ENCODE results near the gene GTF2H4. TPM values are rescaled to one million over a fixed set of nuclear protein-coding genes. Genes with fewer than 3 reads are reported as not detected.

Gene GTF2H4
- total RNA-seq, 2 experiments from 2014 or later: 30.5 to 48.7 TPM

DNA sequence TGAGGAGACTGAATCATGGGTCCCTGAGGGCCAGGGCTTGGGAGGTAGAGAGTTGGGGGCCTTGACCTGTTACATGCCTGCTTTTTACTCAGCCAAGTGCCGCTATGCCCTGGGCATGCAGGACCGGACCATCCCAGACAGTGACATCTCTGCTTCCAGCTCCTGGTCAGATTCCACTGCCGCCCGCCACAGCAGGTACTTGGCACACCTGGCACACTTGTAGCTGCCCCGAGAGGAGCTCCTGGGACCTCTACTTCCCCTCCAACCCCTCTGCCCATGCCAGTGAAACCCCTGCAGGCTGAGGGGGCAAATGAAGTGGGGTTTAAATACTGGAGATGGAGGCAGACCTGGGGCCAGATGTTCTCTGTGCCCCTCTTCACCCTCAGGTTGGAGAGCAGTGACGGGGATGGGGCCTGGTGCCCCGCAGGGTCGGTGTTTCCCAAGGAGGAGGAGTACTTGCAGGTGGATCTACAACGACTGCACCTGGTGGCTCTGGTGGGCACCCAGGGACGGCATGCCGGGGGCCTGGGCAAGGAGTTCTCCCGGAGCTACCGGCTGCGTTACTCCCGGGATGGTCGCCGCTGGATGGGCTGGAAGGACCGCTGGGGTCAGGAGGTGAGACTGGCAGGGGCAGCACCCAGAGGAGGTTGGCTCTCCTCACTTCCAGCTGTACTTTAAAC, 19.1 kb upstream of the GTF2H4 start:
- Histone ChIP-seq H4K20me1 (ENCODE audit: insufficient read depth, low read length) (no peaks in the 10 kb centered on the region), H3K4me1 (ENCODE audit: insufficient read depth, low read length, poor library complexity, severe bottlenecking) (peaks cover 28% of the 10 kb centered on the region), H3K4me3 (ENCODE audit: low read depth, low read length, poor library complexity, severe bottlenecking) (no peak overlapping the region), H3K36me3 (ENCODE audit: insufficient read depth, low read length) (0 out of 2 replicates have a peak, but pooled peaks cover 3% of the 10 kb centered on the region), H3K27ac (ENCODE audit: low read depth, low read length, poor library complexity, severe bottlenecking) (no peak overlapping the region), H3K4me2 (ENCODE audit: low read length) (no peak overlapping the region), H3K79me2 (ENCODE audit: insufficient read depth, low read depth, low read length) (no peaks in the 10 kb centered on the region), H2AFZ (ENCODE audit: low read length) (no peak overlapping the region), H3K9me3 (ENCODE audit: low read length) (no peaks in the 10 kb centered on the region), H3K9me2 (ENCODE audit: insufficient read depth, low read length) (no peaks in the 10 kb centered on the region)
- BruUV-seq (replicated peaks): no TSS peak
- TF ChIP-seq CTCF (conservative IDR thresholded peaks at IDR 0.05; ENCODE audit: low read length): 0 out of 2 replicates have a peak, but pooled peaks have one; percentile 11
- no peak for TF ChIP-seq EZH2phosphoT487 (IDR thresholded peaks at IDR 0.05; ENCODE audit: borderline replicate concordance, low read depth, low read length)
- CTCF ChIA-PET (ENCODE audit: unreplicated experiment): interaction anchor here (0.7 kb wide), 1 partner anchor 25 kb away, joined by 3 read pairs; the partner anchor contains the start of gene VARS2
- POLR2A ChIA-PET: interaction anchor here (1.0 to 1.1 kb wide), 2 partner anchors 12 to 18 kb away, joined by 3 to 5 read pairs; no protein-coding TSS in a partner anchor
- DNase-seq (ENCODE audit: low spot score): no peak
- intact Hi-C loops (cut with micrococcal nuclease; ENCODE audit: unreplicated experiment): loop anchor here (10.0 kb wide), 1 partner anchor 214 kb away; the partner anchor contains the start of gene DHX16

GRCh38 chr6:30889496-30889885, 18.5 kb upstream of the GTF2H4 start:
- no peak for TF ChIP-seq CTCF (conservative IDR thresholded peaks at IDR 0.05; ENCODE audit: low read length)
- no peak for TF ChIP-seq EZH2phosphoT487 (IDR thresholded peaks at IDR 0.05; ENCODE audit: borderline replicate concordance, low read depth, low read length)
- H3K4me3 ChIP-seq (ENCODE audit: low read depth, low read length, poor library complexity, severe bottlenecking): no peak overlapping the region
- H3K36me3 ChIP-seq (ENCODE audit: insufficient read depth, low read length): 0 out of 2 replicates have a peak, but pooled peaks cover 3% of the 10 kb centered on the region
- DNase-seq (ENCODE audit: low spot score): no peak
- H3K79me2 ChIP-seq (ENCODE audit: insufficient read depth, low read depth, low read length): no peaks in the 10 kb centered on the region
- H3K27ac ChIP-seq (ENCODE audit: low read depth, low read length, poor library complexity, severe bottlenecking): no peak overlapping the region
- ChIA-PET CTCF (ENCODE audit: unreplicated experiment) (interaction anchor here (0.7 kb wide), 1 partner anchor 25 kb away, joined by 3 read pairs; the partner anchor contains the start of gene VARS2), POLR2A (interaction anchor here (1.1 kb wide), 1 partner anchor 11 kb away, joined by 3 read pairs; no protein-coding TSS in a partner anchor)
- H3K9me2 ChIP-seq (ENCODE audit: insufficient read depth, low read length): no peaks in the 10 kb centered on the region
- H4K20me1 ChIP-seq (ENCODE audit: insufficient read depth, low read length): no peaks in the 10 kb centered on the region
- H2AFZ ChIP-seq (ENCODE audit: low read length): no peak overlapping the region
- H3K9me3 ChIP-seq (ENCODE audit: low read length): no peaks in the 10 kb centered on the region
- H3K4me2 ChIP-seq (ENCODE audit: low read length): no peak overlapping the region
- BruUV-seq (replicated peaks): no TSS peak
- intact Hi-C loops (cut with micrococcal nuclease; ENCODE audit: unreplicated experiment): loop anchor here (10.0 kb wide), 1 partner anchor 215 kb away; the partner anchor contains the start of gene DHX16
- H3K4me1 ChIP-seq (ENCODE audit: insufficient read depth, low read length, poor library complexity, severe bottlenecking): peaks cover 28% of the 10 kb centered on the region
